Testis (tissue), 2 donors: ENCODE results near the gene GRIK2.

Source experiments
- CTCF ChIP-seq, 3 experiments: fragments of 450-650 bp in 2 of 3; fragments of 200-600 bp in 1 of 3; sonication (generic) in 1 of 3; IDR thresholded peaks; one replicate each; pipeline ENCODE4 v1.5.1; 2016 to 2019; ENCODE audit warnings: antibody characterized with exemption in 3 of 3, mild to moderate bottlenecking in 2 of 3, moderate library complexity in 1 of 3
- POLR2A ChIP-seq: fragments of 450-650 bp; IDR thresholded peaks from one replicate; pipeline ENCODE4 v1.6.1; 2017; ENCODE audit warnings: antibody characterized with exemption, mild to moderate bottlenecking, moderate library complexity

DNA sequence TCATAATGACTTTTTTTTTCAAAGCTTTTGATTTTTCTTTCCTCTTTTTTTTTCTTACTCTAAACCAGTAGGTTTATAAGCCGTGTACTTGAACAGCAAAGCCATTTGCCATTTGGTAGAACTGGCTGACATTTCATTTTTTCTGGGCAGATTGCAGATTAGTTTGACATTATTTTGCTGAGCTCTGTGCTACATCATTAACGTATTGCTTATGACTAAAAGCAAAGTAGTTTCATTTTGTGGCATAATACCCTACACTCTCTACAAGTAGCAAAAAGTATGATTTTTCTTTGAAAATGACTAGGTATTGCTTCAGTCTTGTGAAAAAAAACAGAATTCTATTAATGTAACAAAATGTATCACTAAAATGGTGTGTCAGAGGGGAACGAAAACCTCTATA, 141.3 kb downstream of the GRIK2 start:
- no peak for TF ChIP-seq CTCF (IDR thresholded peaks at IDR 0.05)
- no peak for TF ChIP-seq POLR2A
